CD4-positive, alpha-beta T cell (primary cell): Measurements from ENCODE around the gene YBX2. TPM values are rescaled to one million over a fixed set of nuclear protein-coding genes. Genes with fewer than 3 reads are reported as not detected.

Experiments
- ATAC-seq: fragments of 200-7000 bp; cut with Tn5 transposase; one replicate; pipeline ENCODE4 v1.10.0; 2022; ENCODE audit warnings: mild to moderate bottlenecking; ENCODE audit not compliant: poor library complexity
- CTCF ChIA-PET: fragments of 350-600 bp; sonication (Branson Sonifier 250); formaldehyde crosslinking; loops from one replicate; lab custom pipeline; 2021; ENCODE audit warnings: antibody characterized with exemption, inconsistent platforms; lab: Charles Lee
- POLR2A ChIA-PET: fragments of 350-600 bp; sonication (Branson Sonifier 250); formaldehyde crosslinking; loops from one replicate; lab custom pipeline; 2021; ENCODE audit warnings: antibody characterized with exemption, inconsistent platforms; lab: Charles Lee
- DNase-seq, 14 experiments: peaks; one replicate each; pipeline ENCODE4 v3.0.0-alpha.2; 2013 to 2020; ENCODE audit warnings: mixed read lengths in 2 of 14
- H3K27ac ChIP-seq, 2 donors: one replicate each; pipeline versions ENCODE4 v1.5.1 to v1.7.0; 2013; ENCODE audit warnings: low read length in 2 of 2, low read depth in 1 of 2, mild to moderate bottlenecking in 1 of 2
- H3K27me3 ChIP-seq, 2 experiments: 1 replicate in 1 of 2; 2 replicates in 1 of 2; pipeline versions ENCODE4 v1.6.1 to v1.7.0; 2013; ENCODE audit warnings: low read length in 2 of 2, control low read depth in 1 of 2, mild to moderate bottlenecking in 1 of 2, moderate library complexity in 1 of 2; ENCODE audit not compliant: insufficient read depth in 2 of 2, control insufficient read depth in 1 of 2
- H3K36me3 ChIP-seq: one replicate; pipeline ENCODE4 v1.6.1; 2013; ENCODE audit warnings: low read length, control low read depth; ENCODE audit not compliant: insufficient read depth
- H3K4me1 ChIP-seq: one replicate; pipeline ENCODE4 v1.6.1; 2013; ENCODE audit warnings: low read length, control low read depth; ENCODE audit not compliant: insufficient read depth
- H3K4me3 ChIP-seq: one replicate; pipeline ENCODE4 v1.5.1; 2013; ENCODE audit warnings: mild to moderate bottlenecking, low read length, moderate library complexity
- H3K9me3 ChIP-seq, 2 experiments: 1 replicate in 1 of 2; 2 replicates in 1 of 2; pipeline versions ENCODE4 v1.6.1 to v1.7.0; 2013; ENCODE audit warnings: low read length in 2 of 2, mild to moderate bottlenecking in 2 of 2, control low read depth in 1 of 2, moderate library complexity in 1 of 2; ENCODE audit not compliant: control insufficient read depth in 1 of 2, insufficient read depth in 1 of 2
- H3K27ac Mint-ChIP-seq: one replicate; pipeline ENCODE4 v1.8.0; 2020; ENCODE audit warnings: mixed read lengths
- H3K27me3 Mint-ChIP-seq: one replicate; pipeline ENCODE4 v1.8.0; 2021; ENCODE audit warnings: mixed read lengths
- H3K36me3 Mint-ChIP-seq: one replicate; pipeline ENCODE4 v1.8.0; 2021; ENCODE audit warnings: low read depth, mixed read lengths
- H3K4me1 Mint-ChIP-seq: one replicate; pipeline ENCODE4 v1.8.0; 2021; ENCODE audit warnings: low read depth, mixed read lengths
- H3K4me3 Mint-ChIP-seq: one replicate; pipeline ENCODE4 v1.8.0; 2020; ENCODE audit warnings: mild to moderate bottlenecking, mixed read lengths
- H3K9me3 Mint-ChIP-seq: one replicate; pipeline ENCODE4 v1.8.0; 2020; ENCODE audit warnings: mixed read lengths
- CTCF ChIP-seq: fragments of 200-600 bp; IDR thresholded peaks from one replicate; pipeline ENCODE4 v1.8.0; 2022; ENCODE audit warnings: antibody characterized with exemption, mild to moderate bottlenecking
- intact Hi-C, 2 experiments: fragments of 100-400 bp; cut with DNase I in 1 of 2; cut with micrococcal nuclease in 1 of 2; formaldehyde crosslinking; loops; one replicate each; pipeline versions ENCODE4 v1.15.1 to v1.9.0; 2023 to 2025; cut with DNase I, micrococcal nuclease
- total RNA-seq, 174 experiments: library from RNA in 2 of 174; stranded (reverse) in 2 of 174; gene quantifications; one replicate each; pipeline ENCODE4 v1.2.3 and lab custom pipeline; 2021 to 2026

YBX2 gene
- total RNA-seq, 2 experiments from 2014 or later, result 0.56 TPM; not detected in 1

GRCh38 chr17:7330638-7331015 is 36.2 kb upstream of the YBX2 start:
- ChIA-PET CTCF (interaction anchor here (0.8 to 1.6 kb wide), 3 partner anchors 21 to 284 kb away, joined by 3 to 8 read pairs (median 3); no protein-coding TSS in a partner anchor), POLR2A (interaction anchor here (0.9 to 4.1 kb wide), 12 partner anchors 14 to 356 kb away, joined by 3 to 46 read pairs (median 14); partner anchors contain the start of genes GPS2, POLR2A, SLC2A4 and TMEM102)
- Histone ChIP-seq H3K27ac (peak overlapping the region; percentile 80 to 92), H3K4me1 (peaks cover 66% of the 10 kb centered on the region), H3K4me3 (peak overlapping the region; percentile 64), H3K27me3 (no peaks in the 10 kb centered on the region), H3K36me3 (peaks cover 9% of the 10 kb centered on the region), H3K9me3 (no peaks in the 10 kb centered on the region)
- Mint-ChIP-seq H3K4me1 (peaks cover 52% of the 10 kb centered on the region), H3K9me3 (no peaks in the 10 kb centered on the region), H3K36me3 (peaks cover 19% of the 10 kb centered on the region), H3K4me3 (peak overlapping the region; percentile 68), H3K27me3 (no peaks in the 10 kb centered on the region), H3K27ac (peak overlapping the region; percentile 88)
- ATAC-seq, result no peak
- intact Hi-C loops, result no loop called here
- TF ChIP-seq CTCF, result no peak
- no peak for DNase-seq

DNA sequence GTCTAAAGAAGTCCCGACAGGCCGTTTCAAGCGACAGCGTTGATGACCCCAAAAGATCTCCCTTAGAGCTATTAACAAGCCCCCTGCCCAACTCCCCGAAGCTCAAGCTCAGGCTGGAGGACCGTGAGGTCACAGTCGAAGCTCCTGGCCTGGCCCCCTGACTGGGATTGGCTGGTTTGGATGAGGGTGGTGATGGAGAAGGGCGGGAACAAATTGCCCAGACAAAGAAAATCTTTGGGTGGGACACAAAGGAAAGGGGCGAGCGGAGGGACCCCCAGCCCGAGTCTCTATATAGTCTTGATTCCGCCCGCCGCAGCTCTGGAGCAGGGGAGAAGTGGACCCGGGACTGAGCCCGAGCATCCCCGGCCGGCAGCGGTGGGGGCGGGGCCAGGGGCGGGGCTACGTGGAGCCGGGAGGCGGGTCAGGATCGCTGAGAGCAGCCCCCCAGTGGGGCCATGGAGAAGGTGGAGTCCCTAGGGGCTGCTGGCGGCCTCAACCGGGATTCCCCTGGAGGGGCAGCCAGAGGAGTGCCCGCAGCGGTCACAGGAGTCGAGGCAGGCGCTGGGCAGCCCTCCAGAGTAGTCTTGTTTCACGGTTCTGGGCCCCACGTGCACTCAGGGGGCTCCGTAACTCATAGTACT is 35.7 kb upstream of the YBX2 start:
- Histone ChIP-seq H3K27me3 (no peaks in the 10 kb centered on the region), H3K4me3 (peak overlapping the region; percentile 64), H3K36me3 (peaks cover 14% of the 10 kb centered on the region), H3K9me3 (no peaks in the 10 kb centered on the region), H3K4me1 (peaks cover 60% of the 10 kb centered on the region), H3K27ac (peak overlapping the region; percentile 80 to 92)
- Mint-ChIP-seq H3K4me1 (peaks cover 47% of the 10 kb centered on the region), H3K9me3 (no peaks in the 10 kb centered on the region), H3K36me3 (peaks cover 20% of the 10 kb centered on the region), H3K27ac (peak overlapping the region; percentile 88), H3K4me3 (peak overlapping the region; percentile 90), H3K27me3 (no peaks in the 10 kb centered on the region)
- ChIA-PET POLR2A (interaction anchor here (0.7 to 4.1 kb wide), 30 partner anchors 9 to 965 kb away, joined by 3 to 46 read pairs (median 5); partner anchors contain the start of genes ACADVL, DLG4, DVL2 and FXR2), CTCF (interaction anchor here (0.7 to 1.6 kb wide), 9 partner anchors 20 to 284 kb away, joined by 3 to 8 read pairs (median 4); partner anchors contain the start of gene SLC2A4)
- no peak for TF ChIP-seq CTCF
- intact Hi-C loops, result loop anchor here (2.0 to 10.0 kb wide), 3 partner anchors 15 to 525 kb away; partner anchors contain the start of genes CYB5D1 (in 1 of the 2), GPS2 (in 1 of the 2), NAA38 (in 1 of the 2) and TMEM88 (in 1 of the 2)
- ATAC-seq, result peak; percentile 72
- DNase-seq, result peak; percentile 53 to 90 (median 69)

DNA sequence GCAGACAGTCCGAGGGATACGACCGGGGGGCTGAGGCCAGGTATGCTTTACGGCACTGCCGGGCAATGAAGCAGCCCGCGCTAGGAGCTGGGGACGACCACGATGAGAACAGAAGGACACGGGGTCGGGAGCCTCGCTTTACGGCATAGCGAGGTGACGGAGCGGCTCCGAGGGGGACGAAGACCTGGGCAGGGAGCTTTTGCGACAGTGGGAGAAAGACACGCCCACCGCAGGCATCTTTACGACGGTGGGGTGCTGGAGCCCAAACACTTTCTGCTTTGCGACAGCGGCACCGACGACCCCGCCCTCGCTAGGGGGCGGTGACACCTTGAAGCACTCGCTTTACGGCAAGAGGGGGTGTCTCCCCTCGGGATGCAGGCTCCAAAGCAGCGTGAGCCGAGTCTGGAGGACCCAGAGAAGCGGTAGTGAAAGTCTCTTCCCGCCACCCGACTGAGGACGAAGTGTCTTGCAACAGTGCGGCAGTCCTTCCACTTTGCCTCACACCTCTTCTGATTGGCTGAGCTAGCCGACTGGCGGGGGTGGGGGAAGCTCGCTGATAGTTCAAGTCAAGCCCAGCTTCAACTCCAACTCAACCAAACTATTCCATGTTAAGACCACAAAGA is 35.0 kb upstream of the YBX2 start:
- Histone ChIP-seq H3K9me3 (no peaks in the 10 kb centered on the region), H3K4me1 (peaks cover 58% of the 10 kb centered on the region), H3K36me3 (peaks cover 16% of the 10 kb centered on the region), H3K4me3 (peak overlapping the region; percentile 64), H3K27me3 (no peaks in the 10 kb centered on the region), H3K27ac (peak overlapping the region; percentile 80 to 92)
- no peak for TF ChIP-seq CTCF
- CTCF ChIA-PET, result interaction anchor here (0.7 to 1.6 kb wide), 10 partner anchors 21 to 231 kb away, joined by 3 to 8 read pairs (median 4); partner anchors contain the start of genes SENP3 and SLC2A4
- H3K9me3 Mint-ChIP-seq, result no peaks in the 10 kb centered on the region
- peaks cover 47% of the 10 kb centered on the region for H3K4me1 Mint-ChIP-seq
- peak overlapping the region; percentile 90 for H3K4me3 Mint-ChIP-seq
- peaks cover 21% of the 10 kb centered on the region for H3K36me3 Mint-ChIP-seq
- H3K27me3 Mint-ChIP-seq, result no peaks in the 10 kb centered on the region
- DNase-seq, result peak; percentile 90 to 99 (median 94)
- POLR2A ChIA-PET, result interaction anchor here (0.7 to 4.1 kb wide), 30 partner anchors 9 to 966 kb away, joined by 3 to 46 read pairs (median 5); partner anchors contain the start of genes ACADVL, DLG4, DVL2 and FXR2
- H3K27ac Mint-ChIP-seq, result peak overlapping the region; percentile 88
- peak; percentile 73 for ATAC-seq
- intact Hi-C loops, result loop anchor here (2.0 to 10.0 kb wide), 3 partner anchors 15 to 525 kb away; partner anchors contain the start of genes CYB5D1 (in 1 of the 2), GPS2 (in 1 of the 2), NAA38 (in 1 of the 2) and TMEM88 (in 1 of the 2)
